ENCODE measurements around the gene MBD6. TPM values are rescaled to one million over a fixed set of nuclear protein-coding genes. Genes with fewer than 3 reads are reported as not detected.

The MBD6 gene
- total and polyA plus RNA-seq, 2 of the 13 experiments (the other 11 are each of a cell fraction or from before 2014, with no cell fraction given): 4.1 to 5.9 TPM

DNA sequence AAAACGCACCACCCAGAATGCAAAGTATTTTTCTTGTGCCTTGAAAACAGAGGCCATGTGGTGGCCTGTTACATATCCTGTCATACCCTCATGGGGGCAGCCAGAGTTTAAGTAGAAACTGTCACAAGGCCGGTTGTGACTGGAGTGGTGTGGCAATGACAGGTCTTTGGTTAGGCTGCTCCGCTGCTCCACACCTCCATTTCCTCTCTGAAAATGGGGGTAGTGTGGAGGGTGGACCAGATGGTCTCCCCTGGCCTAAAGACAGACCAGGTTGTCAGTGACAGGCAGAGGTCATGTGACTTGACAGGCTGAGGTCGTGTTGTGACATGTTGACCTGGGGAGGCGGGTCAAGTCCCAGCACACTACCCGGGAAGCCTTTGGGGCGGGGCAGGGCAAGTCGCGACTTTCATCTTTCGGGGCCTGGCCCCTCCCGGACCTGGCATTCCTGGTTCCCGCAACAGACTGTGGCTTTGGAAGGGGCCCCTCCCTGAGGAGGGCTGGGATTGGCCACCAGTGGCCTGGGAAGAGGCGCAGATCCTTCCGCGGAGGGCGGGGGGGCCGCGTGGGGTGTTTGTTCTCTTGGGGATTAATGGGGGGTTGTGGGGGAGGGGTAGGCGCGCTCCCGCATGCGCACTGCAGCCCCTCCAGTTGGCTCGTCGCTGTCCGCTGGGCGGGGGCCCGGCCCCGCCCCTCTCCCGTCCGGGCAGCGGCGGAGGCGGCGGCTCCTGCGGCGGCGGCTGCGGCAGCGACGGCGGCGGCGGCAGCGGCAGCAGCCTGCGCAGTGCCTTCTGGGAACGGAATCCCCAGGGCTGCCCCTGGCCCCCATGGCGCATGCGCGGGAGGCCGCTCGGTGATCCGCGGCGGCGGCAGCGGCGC, at the start of gene MBD6 (continued):
- TF ChIP-seq RXRA (CRISPR knock-in tag; IDR thresholded peaks at IDR 0.05) (peak; percentile 93), ZFP90 (CRISPR knock-in tag; IDR thresholded peaks at IDR 0.05; ENCODE audit: borderline replicate concordance) (0 out of 2 replicates have a peak, but pooled peaks have one; percentile 63), XRCC5 (optimal IDR thresholded peaks at IDR 0.05; ENCODE audit: low read length) (peak; percentile 74), NONO (IDR thresholded peaks at IDR 0.05) (no peak), NONO (CRISPR knock-in tag; conservative IDR thresholded peaks at IDR 0.05) (peak; percentile 74; the same call in 1 of the 2 replicates), ZNF143 (CRISPR knock-in tag; IDR thresholded peaks at IDR 0.05) (peak; percentile 77), MAFF (IDR thresholded peaks at IDR 0.05; ENCODE audit: low read depth, low read length) (no peak), AGO1 (IDR thresholded peaks at IDR 0.05; ENCODE audit: low read depth, low read length, poor library complexity, severe bottlenecking) (no peak), RAD21 (CRISPR knock-in tag; IDR thresholded peaks at IDR 0.05) (0 out of 2 replicates have a peak, but pooled peaks have one; percentile 17), TOE1 (CRISPR knock-in tag; IDR thresholded peaks at IDR 0.05) (no peak), ARID2 (CRISPR knock-in tag; IDR thresholded peaks at IDR 0.05; ENCODE audit: borderline replicate concordance) (no peak), CENPT (CRISPR knock-in tag; IDR thresholded peaks at IDR 0.05; ENCODE audit: low read depth) (no peak), IRF2 (CRISPR knock-in tag; IDR thresholded peaks at IDR 0.05) (no peak; the same call in 1 of the 2 replicates), ATF7 (IDR thresholded peaks at IDR 0.05) (no peak), ATF7 (CRISPR knock-in tag; IDR thresholded peaks at IDR 0.05) (peak; percentile 92), GTF2F1 (IDR thresholded peaks at IDR 0.05; ENCODE audit: low read length) (peak; percentile 71), ZNF101 (CRISPR knock-in tag; IDR thresholded peaks at IDR 0.05; ENCODE audit: borderline replicate concordance, low read depth) (no peak), ZNF569 (CRISPR knock-in tag; IDR thresholded peaks at IDR 0.05; ENCODE audit: borderline replicate concordance) (no peak), HMG20B (CRISPR knock-in tag; conservative IDR thresholded peaks at IDR 0.05) (no peak), JARID2 (CRISPR knock-in tag; IDR thresholded peaks at IDR 0.05; ENCODE audit: insufficient replicate concordance) (peak; percentile 41), ISX (CRISPR knock-in tag; conservative IDR thresholded peaks at IDR 0.05) (no peak)
- TF ChIP-seq, protein P1, sequence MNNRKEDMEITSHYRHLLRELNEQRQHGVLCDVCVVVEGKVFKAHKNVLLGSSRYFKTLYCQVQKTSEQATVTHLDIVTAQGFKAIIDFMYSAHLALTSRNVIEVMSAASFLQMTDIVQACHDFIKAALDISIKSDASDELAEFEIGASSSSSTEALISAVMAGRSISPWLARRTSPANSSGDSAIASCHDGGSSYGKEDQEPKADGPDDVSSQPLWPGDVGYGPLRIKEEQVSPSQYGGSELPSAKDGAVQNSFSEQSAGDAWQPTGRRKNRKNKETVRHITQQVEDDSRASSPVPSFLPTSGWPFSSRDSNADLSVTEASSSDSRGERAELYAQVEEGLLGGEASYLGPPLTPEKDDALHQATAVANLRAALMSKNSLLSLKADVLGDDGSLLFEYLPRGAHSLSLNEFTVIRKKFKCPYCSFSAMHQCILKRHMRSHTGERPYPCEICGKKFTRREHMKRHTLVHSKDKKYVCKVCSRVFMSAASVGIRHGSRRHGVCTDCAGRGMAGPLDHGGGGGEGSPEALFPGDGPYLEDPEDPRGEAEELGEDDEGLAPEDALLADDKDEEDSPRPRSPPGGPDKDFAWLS (CRISPR knock-in tag; IDR thresholded peaks at IDR 0.05; ENCODE audit: borderline replicate concordance): peak; percentile 98
- TF ChIP-seq, protein P2, sequence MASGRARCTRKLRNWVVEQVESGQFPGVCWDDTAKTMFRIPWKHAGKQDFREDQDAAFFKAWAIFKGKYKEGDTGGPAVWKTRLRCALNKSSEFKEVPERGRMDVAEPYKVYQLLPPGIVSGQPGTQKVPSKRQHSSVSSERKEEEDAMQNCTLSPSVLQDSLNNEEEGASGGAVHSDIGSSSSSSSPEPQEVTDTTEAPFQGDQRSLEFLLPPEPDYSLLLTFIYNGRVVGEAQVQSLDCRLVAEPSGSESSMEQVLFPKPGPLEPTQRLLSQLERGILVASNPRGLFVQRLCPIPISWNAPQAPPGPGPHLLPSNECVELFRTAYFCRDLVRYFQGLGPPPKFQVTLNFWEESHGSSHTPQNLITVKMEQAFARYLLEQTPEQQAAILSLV (CRISPR knock-in tag; IDR thresholded peaks at IDR 0.05; ENCODE audit: borderline replicate concordance): no peak
- TF ChIP-seq, protein P3, sequence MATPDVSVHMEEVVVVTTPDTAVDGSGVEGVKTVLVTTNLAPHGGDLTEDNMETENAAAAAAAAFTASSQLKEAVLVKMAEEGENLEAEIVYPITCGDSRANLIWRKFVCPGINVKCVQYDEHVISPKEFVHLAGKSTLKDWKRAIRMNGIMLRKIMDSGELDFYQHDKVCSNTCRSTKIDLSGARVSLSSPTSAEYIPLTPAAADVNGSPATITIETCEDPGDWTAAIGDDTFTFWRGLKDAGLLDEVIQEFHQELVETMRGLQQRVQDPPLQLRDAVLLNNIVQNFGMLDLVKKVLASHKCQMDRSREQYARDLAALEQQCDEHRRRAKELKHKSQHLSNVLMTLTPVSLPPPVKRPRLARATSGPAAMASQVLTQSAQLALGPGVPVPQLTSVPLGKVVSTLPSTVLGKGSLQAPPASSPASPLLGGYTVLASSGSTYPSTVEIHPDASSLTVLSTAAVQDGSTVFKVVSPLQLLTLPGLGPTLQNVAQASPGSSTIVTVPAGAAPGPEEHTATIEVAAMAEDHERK (CRISPR knock-in tag; IDR thresholded peaks at IDR 0.05; ENCODE audit: low read depth): no peak
- TF ChIP-seq, protein P4, sequence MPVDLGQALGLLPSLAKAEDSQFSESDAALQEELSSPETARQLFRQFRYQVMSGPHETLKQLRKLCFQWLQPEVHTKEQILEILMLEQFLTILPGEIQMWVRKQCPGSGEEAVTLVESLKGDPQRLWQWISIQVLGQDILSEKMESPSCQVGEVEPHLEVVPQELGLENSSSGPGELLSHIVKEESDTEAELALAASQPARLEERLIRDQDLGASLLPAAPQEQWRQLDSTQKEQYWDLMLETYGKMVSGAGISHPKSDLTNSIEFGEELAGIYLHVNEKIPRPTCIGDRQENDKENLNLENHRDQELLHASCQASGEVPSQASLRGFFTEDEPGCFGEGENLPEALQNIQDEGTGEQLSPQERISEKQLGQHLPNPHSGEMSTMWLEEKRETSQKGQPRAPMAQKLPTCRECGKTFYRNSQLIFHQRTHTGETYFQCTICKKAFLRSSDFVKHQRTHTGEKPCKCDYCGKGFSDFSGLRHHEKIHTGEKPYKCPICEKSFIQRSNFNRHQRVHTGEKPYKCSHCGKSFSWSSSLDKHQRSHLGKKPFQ (CRISPR knock-in tag; IDR thresholded peaks at IDR 0.05; ENCODE audit: insufficient replicate concordance): peak; percentile 9

Data from HepG2 (cell line).